GDM1 (cell line): ENCODE data around the gene GTF2F2.

Experiments
- DNase-seq: peaks from one replicate; lab custom pipeline; 2025; lab: John Stamatoyannopoulos, UW

The GTF2F2 gene

GRCh38 chr13:45119991-45120864, at the start of gene GTF2F2:
Gene GTF2F2 (plus strand): TSS chr13:45120510. CDS start chr13:45120656, 146 bp downstream.
- peak; percentile 90 for DNase-seq

- no peak for DNase-seq
These were observed 46.5 kb upstream of the GTF2F2 start for GRCh38 chr13:45073809-45074208.

DNA sequence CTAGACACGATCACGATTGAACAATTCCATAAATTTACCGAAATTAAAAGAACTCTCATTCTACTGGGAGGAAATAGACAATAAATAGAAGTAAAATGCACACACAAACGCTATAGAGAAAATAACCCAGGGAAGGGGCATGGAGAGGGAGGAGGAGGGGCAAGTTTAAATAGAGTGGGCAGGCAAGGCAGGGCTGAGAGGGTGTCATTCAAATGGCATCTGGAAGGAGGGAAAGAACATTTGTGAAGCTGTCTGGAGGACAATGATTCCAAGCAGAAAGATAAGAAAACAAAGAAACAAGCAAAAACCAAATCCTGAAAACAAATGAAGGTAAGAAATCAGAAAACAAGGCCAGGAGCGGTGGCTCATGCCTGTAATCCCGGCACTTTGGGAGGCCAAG, 45.6 kb upstream of the GTF2F2 start:
- no peak for DNase-seq

GRCh38 chr13:45078003-45078402, 42.3 kb upstream of the GTF2F2 start:
- DNase-seq: no peak

DNA sequence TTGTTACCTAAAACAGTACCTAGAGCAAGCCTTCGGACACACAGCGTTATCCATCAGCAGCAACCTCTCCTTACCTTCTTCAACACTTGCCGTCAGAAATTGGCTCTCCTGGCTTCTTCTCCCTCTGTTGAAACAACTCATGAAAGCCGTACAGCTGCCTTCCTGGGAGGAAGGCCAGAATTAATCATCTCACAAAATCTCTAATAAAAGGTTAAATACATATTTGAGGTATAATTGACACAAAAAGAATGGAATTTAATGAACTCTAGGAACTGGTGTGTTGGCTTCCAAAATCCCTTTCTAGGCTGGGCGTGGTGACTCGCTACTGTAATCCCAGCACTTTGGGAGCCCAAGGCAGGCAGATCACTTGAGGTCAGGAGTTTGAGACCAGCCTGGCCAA, 37.3 kb upstream of the GTF2F2 start:
- DNase-seq: no peak

DNA sequence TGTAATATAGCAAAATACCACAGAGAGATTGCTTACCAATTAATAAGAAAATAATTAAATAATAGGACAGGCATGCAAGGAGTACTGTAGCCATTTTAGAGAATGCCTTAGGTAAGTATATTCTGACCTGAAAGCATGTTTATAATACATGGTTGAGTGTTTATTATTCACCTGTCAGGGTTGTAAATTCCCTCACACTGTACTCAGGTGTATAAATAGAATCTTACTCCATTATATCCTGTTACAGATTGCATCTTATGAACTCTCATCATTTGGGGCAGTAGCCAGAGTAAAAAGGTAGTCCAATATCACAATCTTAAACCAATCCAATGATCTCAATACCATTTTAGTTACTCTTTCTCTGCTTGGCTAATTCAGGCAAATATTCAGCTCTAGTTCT, 35.8 kb upstream of the GTF2F2 start:
- no peak for DNase-seq

DNA sequence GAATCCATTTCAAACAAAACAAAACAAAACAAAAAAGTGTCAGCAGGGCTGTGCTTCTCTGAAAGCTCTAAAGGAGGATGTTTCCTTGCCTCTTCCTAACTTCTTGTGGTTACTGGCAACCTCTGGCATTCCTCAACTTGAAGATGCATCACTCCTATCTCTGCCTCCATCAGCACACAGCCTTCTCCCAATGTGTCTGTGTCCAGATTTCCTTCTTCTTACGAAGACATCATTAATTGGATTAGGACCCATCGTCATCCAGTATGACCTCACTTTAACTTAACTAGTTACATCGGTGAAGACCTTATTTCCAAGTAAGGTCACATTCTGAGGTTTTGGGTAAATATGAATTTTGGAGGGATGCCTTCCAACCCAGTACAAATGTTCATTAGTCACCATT, 33.8 kb upstream of the GTF2F2 start:
- DNase-seq: no peak

GRCh38 chr13:45092663-45093062, 27.6 kb upstream of the GTF2F2 start:
- DNase-seq: peak; percentile 35

GRCh38 chr13:45100573-45101262, 19.6 kb upstream of the GTF2F2 start:
- no peak for DNase-seq

- no peak for DNase-seq
These were observed 18.8 kb upstream of the GTF2F2 start for GRCh38 chr13:45101327-45102018.

- DNase-seq: no peak
These were observed 18.2 kb upstream of the GTF2F2 start for GRCh38 chr13:45102136-45102507.

- no peak for DNase-seq
These were observed 16.9 kb upstream of the GTF2F2 start for GRCh38 chr13:45103449-45103848.

DNA sequence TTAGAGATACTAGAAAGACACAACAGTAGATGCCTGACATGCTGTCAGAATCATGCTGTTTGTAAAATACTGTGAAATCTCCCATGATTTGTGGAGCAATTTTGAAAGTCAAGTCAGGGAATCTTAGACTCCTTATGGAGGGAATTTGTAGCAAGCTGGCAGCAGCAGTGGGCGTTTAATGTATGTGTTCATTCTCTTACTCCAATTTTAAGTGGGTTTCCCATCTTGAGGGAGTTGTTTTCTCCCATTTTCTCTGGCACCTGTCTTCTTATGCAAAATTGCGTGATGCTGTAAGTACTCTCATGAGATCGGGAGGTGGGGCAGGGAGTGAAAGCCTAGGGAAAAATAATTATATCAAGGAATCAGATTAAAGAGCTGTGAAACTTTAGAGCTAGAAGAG, 16.0 kb upstream of the GTF2F2 start:
- DNase-seq: no peak

GRCh38 chr13:45105895-45106294, 14.4 kb upstream of the GTF2F2 start:
- DNase-seq: no peak

GRCh38 chr13:45107539-45107938, 12.8 kb upstream of the GTF2F2 start:
- DNase-seq: no peak

GRCh38 chr13:45108716-45109101, 11.6 kb upstream of the GTF2F2 start:
- DNase-seq: no peak

- no peak for DNase-seq
These were observed 11.1 kb upstream of the GTF2F2 start for GRCh38 chr13:45109102-45109720.

DNA sequence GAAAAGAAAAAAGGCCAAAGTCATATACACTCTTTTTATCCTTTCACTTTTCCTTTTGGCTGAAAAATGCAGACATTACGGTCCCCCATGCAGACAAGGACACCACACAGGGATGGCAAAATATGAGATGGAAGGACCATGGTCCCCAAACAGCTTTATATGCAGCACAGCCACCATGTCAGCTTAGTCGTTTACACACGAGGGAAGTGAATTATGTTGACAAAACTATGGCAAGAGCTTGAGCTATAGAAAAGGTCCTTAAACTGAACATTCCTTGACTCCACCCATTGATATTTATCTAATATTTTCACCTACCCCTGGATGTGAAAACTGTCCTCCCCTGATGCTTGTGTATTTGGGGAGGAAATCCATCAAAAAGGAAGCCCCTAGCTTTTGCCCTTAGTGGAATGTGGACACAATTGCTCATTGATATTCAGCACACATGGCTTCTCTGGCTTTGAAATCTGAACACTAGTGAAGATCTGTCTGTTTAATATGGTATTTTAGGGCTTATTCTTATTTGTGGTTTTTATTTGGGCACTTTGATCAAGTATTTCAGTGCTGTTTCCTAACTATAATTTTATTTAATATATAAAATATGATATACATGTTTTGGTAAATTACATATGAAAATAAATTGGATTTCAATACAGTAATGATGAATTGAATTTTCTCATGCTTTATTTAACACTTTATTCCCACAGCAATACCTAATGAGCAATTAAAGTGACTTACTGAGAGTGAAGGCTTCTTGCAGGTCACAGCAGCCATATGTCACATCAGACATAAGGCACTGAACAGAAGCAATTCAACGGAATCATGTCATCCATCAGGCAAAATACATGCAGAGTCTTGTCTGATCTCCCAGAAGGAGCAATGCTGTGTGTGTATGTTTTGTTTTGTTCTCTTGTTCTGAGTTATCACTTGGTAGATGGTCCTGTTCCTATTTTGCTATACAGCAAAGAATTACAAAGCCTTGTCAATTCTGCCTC, 6.8 kb upstream of the GTF2F2 start:
- no peak for DNase-seq

GRCh38 chr13:45119469-45119990, 780 bp upstream of the GTF2F2 start:
- DNase-seq: peak; percentile 47

DNA sequence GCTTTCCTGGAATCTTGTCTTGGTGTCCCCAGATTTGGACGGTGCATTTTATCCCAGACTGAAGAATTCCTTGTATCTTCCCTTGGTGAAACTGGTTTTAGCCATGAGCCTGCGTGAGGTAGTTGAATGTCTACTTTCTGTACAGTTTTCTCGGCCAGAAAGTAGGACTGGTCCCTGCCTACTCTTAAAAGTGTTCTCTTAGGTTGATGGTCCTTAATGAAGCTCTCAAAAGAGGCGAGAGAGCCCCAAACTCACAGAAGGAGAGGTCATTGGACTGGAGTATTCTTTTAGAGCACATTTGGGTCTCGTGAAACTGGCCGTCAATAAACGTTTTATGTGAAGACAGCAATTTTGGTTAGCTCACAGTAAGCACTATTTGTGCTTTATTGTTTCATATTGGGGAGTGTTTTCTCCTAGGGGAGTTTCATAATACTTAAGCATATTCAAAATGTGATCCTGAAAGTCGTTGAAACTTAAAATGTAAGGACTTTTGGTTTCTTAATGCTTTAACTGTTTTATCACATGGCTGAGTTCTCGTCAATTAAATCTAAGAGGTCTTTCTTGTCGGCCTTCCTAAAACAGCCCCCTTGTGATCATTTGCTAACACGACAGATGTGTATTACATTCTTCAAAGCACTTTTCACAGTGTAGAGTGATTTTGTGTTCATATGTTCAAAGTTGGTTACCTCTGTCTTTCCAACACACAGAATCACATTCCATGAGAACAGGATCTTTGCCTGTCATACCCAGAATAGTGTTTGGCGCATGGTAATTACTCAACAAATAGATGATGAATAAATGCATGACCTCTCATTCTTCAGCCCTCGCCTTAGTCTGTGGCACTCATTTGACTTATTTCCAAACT, 889 bp downstream of the GTF2F2 start:
- DNase-seq: no peak
